ENCODE results near the gene FAM163B.

GRCh38 chr9:133554729-133555128 lies 54.5 kb downstream of the FAM163B start:
- TF ChIP-seq CTCF (IDR thresholded peaks at IDR 0.05; ENCODE audit: low read length) (no peak), EZH2phosphoT487 (IDR thresholded peaks at IDR 0.05; ENCODE audit: low read length) (no peak), EZH2 (optimal IDR thresholded peaks at IDR 0.05; ENCODE audit: low read depth, low read length) (no peak)

Measured in MM.1S (cell line).